ENCODE measurements around the gene EXOSC3. TPM values are rescaled to one million over a fixed set of nuclear protein-coding genes. Genes with fewer than 3 reads are reported as not detected.
"Not testable (repeated sequence)": the region's sequence is repeated elsewhere in the genome, so short reads cannot be mapped to it uniquely, and the experiment has no call there.

Gene EXOSC3
- total RNA-seq, 1 experiment from 2014 or later, result 74.3 TPM

- DNase-seq (ENCODE audit: low read depth), result no peak
Observed at GRCh38 chr9:37775216-37775919, 9.5 kb downstream of the EXOSC3 start.

GRCh38 chr9:37769995-37770394 lies 14.9 kb downstream of the EXOSC3 start:
- DNase-seq (ENCODE audit: low read depth), result no peak

- no peak for DNase-seq (ENCODE audit: low read depth)
Observed at GRCh38 chr9:37769306-37769705, 15.6 kb downstream of the EXOSC3 start.

GRCh38 chr9:37765263-37765662 lies 19.6 kb downstream of the EXOSC3 start:
- DNase-seq (ENCODE audit: low read depth), result not testable (repeated sequence)

GRCh38 chr9:37761511-37761910 lies 23.4 kb downstream of the EXOSC3 start:
- no peak for DNase-seq (ENCODE audit: low read depth)

GRCh38 chr9:37760416-37761161 lies 24.3 kb downstream of the EXOSC3 start:
- DNase-seq (ENCODE audit: low read depth), result peak; percentile 11

GRCh38 chr9:37758747-37759146 lies 26.1 kb downstream of the EXOSC3 start:
- DNase-seq (ENCODE audit: low read depth), result no peak

GRCh38 chr9:37753489-37754190 lies 31.2 kb downstream of the EXOSC3 start, which contains the start of gene TRMT10B:
Gene TRMT10B, plus strand, starts transcription at chr9:37753805. Its CDS starts 8,127 bp downstream, at chr9:37761932.
- DNase-seq (ENCODE audit: low read depth), result peak; percentile 66

GRCh38 chr9:37752642-37753488 lies 32.0 kb downstream of the EXOSC3 start:
- no peak for DNase-seq (ENCODE audit: low read depth)

GRCh38 chr9:37752112-37752511 lies 32.8 kb downstream of the EXOSC3 start:
- not testable (repeated sequence) for DNase-seq (ENCODE audit: low read depth)

GRCh38 chr9:37751704-37752103 lies 33.2 kb downstream of the EXOSC3 start:
- not testable (repeated sequence) for DNase-seq (ENCODE audit: low read depth)

- no peak for DNase-seq (ENCODE audit: low read depth)
Observed at GRCh38 chr9:37751186-37751585, 33.7 kb downstream of the EXOSC3 start.

GRCh38 chr9:37749129-37749528 lies 35.7 kb downstream of the EXOSC3 start:
- no peak for DNase-seq (ENCODE audit: low read depth)

GRCh38 chr9:37747271-37747753 lies 37.6 kb downstream of the EXOSC3 start:
- peak; percentile 54 for DNase-seq (ENCODE audit: low read depth)

- DNase-seq (ENCODE audit: low read depth), result peak; percentile 29
Observed at GRCh38 chr9:37746448-37747270, 38.2 kb downstream of the EXOSC3 start.

GRCh38 chr9:37745970-37746369 lies 38.9 kb downstream of the EXOSC3 start:
- DNase-seq (ENCODE audit: low read depth), result peak; percentile 51

- no peak for DNase-seq (ENCODE audit: low read depth)
Observed at GRCh38 chr9:37740631-37741328, 44.1 kb downstream of the EXOSC3 start.

GRCh38 chr9:37740128-37740527 lies 44.7 kb downstream of the EXOSC3 start:
- DNase-seq (ENCODE audit: low read depth), result no peak

GRCh38 chr9:37739222-37739621 lies 45.6 kb downstream of the EXOSC3 start:
- no peak for DNase-seq (ENCODE audit: low read depth)

- DNase-seq (ENCODE audit: low read depth), result no peak
Observed at GRCh38 chr9:37732952-37733351, 51.9 kb downstream of the EXOSC3 start.

All from RPMI7951 (cell line).